GM12878 (cell line): ENCODE results near the gene SLC11A2.

Experiments used
- ATF7 ChIP-seq: fragments of 450-650 bp; IDR thresholded peaks from 2 replicates; pipeline ENCODE4 v1.6.1; 2016; ENCODE audit warnings: low read depth, mild to moderate bottlenecking
- CTCF ChIP-seq, 3 experiments: IDR thresholded peaks in 2 of 3; conservative IDR thresholded peaks in 1 of 3; 2 replicates each; pipeline ENCODE4 v1.5.1; 2011; ENCODE audit warnings: low read depth in 3 of 3, low read length in 3 of 3, mild to moderate bottlenecking in 3 of 3, control low read depth in 2 of 3, moderate library complexity in 2 of 3, inconsistent platforms in 1 of 3, mixed read lengths in 1 of 3; ENCODE audit not compliant: control insufficient read depth in 2 of 3, insufficient read depth in 1 of 3; ENCODE audit errors: extremely low read depth in 1 of 3
- MXI1 ChIP-seq: fragments of 150-350 bp; IDR thresholded peaks from 2 replicates; pipeline ENCODE4 v1.6.1; 2011; ENCODE audit warnings: low read depth, mild to moderate bottlenecking, inconsistent platforms, low read length, improper control_type of control experiment
- POLR2AphosphoS5 ChIP-seq: IDR thresholded peaks from 2 replicates; pipeline ENCODE4 v1.6.1; 2011; ENCODE audit warnings: mild to moderate bottlenecking, low read length, inconsistent platforms
- TAF1 ChIP-seq: IDR thresholded peaks from 2 replicates; pipeline ENCODE4 v1.6.1; 2011; ENCODE audit warnings: mild to moderate bottlenecking, low read depth, low read length, borderline replicate concordance

GRCh38 chr12:50929831-50930230 is 96.4 kb downstream of the SLC11A2 start:
- TF ChIP-seq TAF1, result no peak
- no peak for TF ChIP-seq CTCF (IDR thresholded peaks at IDR 0.05 in 2 of 3, conservative IDR thresholded peaks at IDR 0.05 in 1 of 3; ENCODE audit: control insufficient read depth in 2 of 3, extremely low read depth in 1 of 3, insufficient read depth in 1 of 3, low read depth in 3 of 3, low read length in 3 of 3)
- no peak for TF ChIP-seq MXI1
- no peak for TF ChIP-seq POLR2AphosphoS5
- TF ChIP-seq ATF7, result no peak
